K562 (cell line): ENCODE results near the gene SAP30BP. TPM values are rescaled to one million over a fixed set of nuclear protein-coding genes. Genes with fewer than 3 reads are reported as not detected.

Source experiments
- ATAC-seq: fragments of 200-7000 bp; cut with Tn5 transposase; 3 replicates; pipeline ENCODE4 v1.9.1; 2020; ENCODE audit warnings: moderate library complexity
- BruUV-seq: library from RNA; stranded (reverse); fragments of 400-500 nt; replicated peaks from 2 replicates; lab custom pipeline; 2021; lab: Mats Ljungman, UMichigan
- CTCF ChIA-PET: fragments of 300-600 bp; formaldehyde crosslinking; extraction: SDS; loops from one replicate; lab custom pipeline; 2021; ENCODE audit warnings: low intra/inter-chr PET ratio; lab: Yijun Ruan, JAX
- POLR2A ChIA-PET: fragments of 300-600, 350-650 bp; sonication (Branson Sonifier 250); formaldehyde crosslinking; extraction: SDS; loops from one replicate; lab custom pipeline; 2021; ENCODE audit warnings: antibody characterized with exemption, inconsistent platforms; lab: Yijun Ruan, JAX
- DNase-seq, 4 experiments: peaks; one replicate each; pipeline versions ENCODE4 v3.0.0 to v3.0.0-alpha.2; 2011 to 2018; ENCODE audit warnings: low spot score in 3 of 4, mixed read lengths in 3 of 4; ENCODE audit errors: extremely low read depth in 1 of 4
- FAIRE-seq: peaks from 2 replicates; lab custom pipeline; 2011; peaks lifted over from hg19 to GRCh38; lab: Jason Lieb, UNC
- H2AFZ ChIP-seq: 2 replicates; pipeline ENCODE4 v1.6.0; 2011; ENCODE audit warnings: low read depth, low read length, control low read depth, inconsistent platforms
- H3K27ac ChIP-seq: fragments of 200-600 bp; 3 replicates; pipeline ENCODE4 v1.8.0; 2011; ENCODE audit warnings: low read depth, mild to moderate bottlenecking, control low read depth, inconsistent platforms, low read length, moderate library complexity, mixed read lengths; ENCODE audit errors: extremely low read depth
- H3K27me3 ChIP-seq, 2 experiments: fragments of 300-600 bp in 1 of 2; 2 replicates in 1 of 2; 3 replicates in 1 of 2; pipeline versions ENCODE4 v1.6.0 to v1.8.0; 2011; ENCODE audit warnings: inconsistent platforms in 2 of 2, low read length in 2 of 2, mild to moderate bottlenecking in 1 of 2, mixed read lengths in 1 of 2, moderate library complexity in 1 of 2; ENCODE audit not compliant: control insufficient read depth in 2 of 2, insufficient read depth in 2 of 2
- H3K36me3 ChIP-seq: fragments of 300-600 bp; 3 replicates; pipeline ENCODE4 v1.8.0; 2011; ENCODE audit warnings: mild to moderate bottlenecking, low read length, inconsistent platforms; ENCODE audit not compliant: control insufficient read depth, insufficient read depth
- H3K4me1 ChIP-seq, 2 experiments: fragments of 200-600 bp in 1 of 2; replicated peaks in 1 of 2; 2 replicates in 1 of 2; 3 replicates in 1 of 2; pipeline versions ENCODE4 v1.5.1 to v1.8.0; 2011; ENCODE audit warnings: inconsistent platforms in 2 of 2, low read length in 2 of 2, mild to moderate bottlenecking in 1 of 2, mixed read lengths in 1 of 2, moderate library complexity in 1 of 2; ENCODE audit not compliant: control insufficient read depth in 2 of 2, insufficient read depth in 2 of 2
- H3K4me2 ChIP-seq: 2 replicates; pipeline ENCODE4 v1.6.1; 2011; ENCODE audit warnings: low read length, control low read depth, inconsistent platforms, mixed read lengths; ENCODE audit not compliant: insufficient read depth
- H3K4me3 ChIP-seq: fragments of 200-600 bp; sonication (generic), shearing (Covaris generic); 2 replicates; pipeline ENCODE4 v1.5.1; 2016; ENCODE audit warnings: control low read depth, inconsistent platforms
- H3K79me2 ChIP-seq: fragments of 200-600 bp; 3 replicates; pipeline ENCODE4 v1.8.0; 2011; ENCODE audit warnings: low read length, inconsistent platforms; ENCODE audit not compliant: control insufficient read depth, insufficient read depth
- H3K9ac ChIP-seq, 2 experiments: 2 replicates each; pipeline versions ENCODE4 v1.6.0 to v1.6.1; 2011; ENCODE audit warnings: low read depth in 2 of 2, low read length in 2 of 2, control low read depth in 1 of 2, inconsistent platforms in 1 of 2, mild to moderate bottlenecking in 1 of 2, mixed read lengths in 1 of 2; ENCODE audit not compliant: insufficient read depth in 1 of 2
- H3K9me1 ChIP-seq: one replicate; pipeline ENCODE4 v1.6.0; 2011; ENCODE audit warnings: inconsistent platforms, mild to moderate bottlenecking, low read length, moderate library complexity; ENCODE audit not compliant: control insufficient read depth, insufficient read depth
- H3K9me3 ChIP-seq: replicated peaks from 2 replicates; pipeline ENCODE4 v1.5.1; 2011; ENCODE audit warnings: low read depth, low read length, inconsistent platforms; ENCODE audit not compliant: control insufficient read depth, insufficient read depth
- H4K20me1 ChIP-seq: replicated peaks from 2 replicates; pipeline ENCODE4 v1.6.1; 2011; ENCODE audit warnings: low read length, inconsistent platforms, mixed read lengths; ENCODE audit not compliant: control insufficient read depth, insufficient read depth
- ASH1L ChIP-seq: fragments of 450-650 bp; IDR thresholded peaks from 2 replicates; pipeline ENCODE4 v1.6.1; 2018; ENCODE audit warnings: borderline replicate concordance, mild to moderate bottlenecking, low read depth; ENCODE audit not compliant: partially characterized antibody
- ATF7 ChIP-seq: fragments of 450-650 bp; IDR thresholded peaks from 2 replicates; pipeline ENCODE4 v1.7.1; 2014; ENCODE audit warnings: mild to moderate bottlenecking, moderate library complexity
- E2F5 ChIP-seq: sonication (generic); formaldehyde crosslinking; IDR thresholded peaks from 2 replicates; pipeline ENCODE4 v1.8.0; 2022; ENCODE audit warnings: mild to moderate bottlenecking, missing genetic modification reagents
- EP400 ChIP-seq: fragments of 450-650 bp; IDR thresholded peaks from 2 replicates; pipeline ENCODE4 v1.6.1; 2017; ENCODE audit warnings: antibody characterized with exemption, mild to moderate bottlenecking, moderate library complexity
- MAFF ChIP-seq: IDR thresholded peaks from 2 replicates; pipeline ENCODE4 v1.6.1; 2012; ENCODE audit warnings: low read length, improper control_type of control experiment
- MEIS2 ChIP-seq: fragments of 450-650 bp; IDR thresholded peaks from 2 replicates; pipeline ENCODE4 v1.6.1; 2014; ENCODE audit warnings: mild to moderate bottlenecking; ENCODE audit not compliant: partially characterized antibody
- RHOXF2B ChIP-seq: fragments of 250-450 bp; sonication (Bioruptor Pico); conservative IDR thresholded peaks from 2 replicates; pipeline ENCODE4 v1.5.1; 2021
- ZBTB26 ChIP-seq: fragments of 450-650 bp; formaldehyde crosslinking; IDR thresholded peaks from 2 replicates; pipeline ENCODE4 v1.4.0; 2022; ENCODE audit warnings: missing genetic modification characterization
- ZNF253 ChIP-seq: fragments of 250-450 bp; sonication (Bioruptor Pico); conservative IDR thresholded peaks from 2 replicates; pipeline ENCODE4 v1.6.1; 2021; ENCODE audit warnings: mild to moderate bottlenecking
- ZNF3 ChIP-seq: fragments of 250-450 bp; sonication (Bioruptor Pico); IDR thresholded peaks from 2 replicates; pipeline ENCODE4 v1.5.0; 2021; ENCODE audit warnings: mild to moderate bottlenecking, moderate library complexity
- ZNF445 ChIP-seq: fragments of 250-450 bp; sonication (Bioruptor Pico); IDR thresholded peaks from 2 replicates; pipeline ENCODE4 v1.4.0; 2020; ENCODE audit warnings: low read depth, mild to moderate bottlenecking, moderate library complexity
- ZNF695 ChIP-seq: fragments of 450-650 bp; formaldehyde crosslinking; IDR thresholded peaks from 2 replicates; pipeline ENCODE4 v1.4.0; 2020; ENCODE audit warnings: mild to moderate bottlenecking, moderate library complexity
- WGBS: fragments of 100-300 bp; shearing (Covaris generic); methylation state at CpG from one replicate; pipeline ENCODE4 v1.1.6; 2016; ENCODE audit warnings: low coverage, mixed read lengths; ENCODE audit not compliant: insufficient coverage; ENCODE audit errors: missing lambda C conversion rate; 5-methylcytosine and 5-hydroxymethylcytosine counted together
- in situ Hi-C: fragments of 300-500 bp; cut with MboI; formaldehyde crosslinking; loops from 4 replicates; pipeline ENCODE4 v1.15.0; 2018; ENCODE audit warnings: inconsistent platforms, mixed read lengths
- intact Hi-C: fragments of 100-400 bp; cut with micrococcal nuclease; formaldehyde crosslinking; loops from 2 replicates; pipeline ENCODE4 v1.14.2; 2022
- polyA plus RNA-seq, 8 experiments: library from polyadenylated mRNA; depleted of rRNA in 4 of 8; stranded (reverse) in 5 of 8; unstranded in 3 of 8; fragments of >200 nt; fragmentation: Nextera tagmentation in 2 of 8; fragmentation: Illumina TruSeq in 1 of 8; extraction: Ambion mirVana in 2 of 8; extraction: Trizol in 1 of 8; gene quantifications; 2 replicates each; pipeline versions ENCODE4 v1.2.1 to v1.2.3, GENCODE V29; 2011 to 2014; ENCODE audit warnings: inconsistent platforms in 1 of 8, missing spikeins in 1 of 8
- total RNA-seq, 7 experiments: library from RNA; depleted of rRNA in 6 of 7; stranded (reverse); fragments of >200 nt in 6 of 7; fragmentation: Illumina TruSeq in 2 of 7; extraction: Trizol in 2 of 7; gene quantifications; 2 replicates each; pipeline versions ENCODE4 v1.2.1 to v1.2.3, GENCODE V29; 2011 to 2021; ENCODE audit warnings: low replicate concordance in 1 of 7
- TF ChIP-seq, protein P1 (sequence below): fragments of 450-650 bp; formaldehyde crosslinking; IDR thresholded peaks from 2 replicates; pipeline ENCODE4 v1.4.0; 2022; ENCODE audit warnings: mild to moderate bottlenecking, moderate library complexity
- TF ChIP-seq, protein P2 (sequence below): fragments of 450-650 bp; IDR thresholded peaks from 2 replicates; pipeline ENCODE4 v1.6.1; 2017; ENCODE audit warnings: mild to moderate bottlenecking, moderate library complexity

The SAP30BP gene
- total and polyA plus RNA-seq, 9 of the 15 experiments (the other 6 are each of a cell fraction or from before 2014, with no cell fraction given), result 45.3 to 154 (median 71.7) TPM

GRCh38 chr17:75734674-75735294, 67.6 kb downstream of the SAP30BP start (continued):
- no peak for TF ChIP-seq RHOXF2B
- TF ChIP-seq MEIS2, result peak; percentile 23
- no peak for TF ChIP-seq ZNF253 (CRISPR knock-in tag)
- TF ChIP-seq MAFF, result no peak
- no peak for TF ChIP-seq EP400
- no peak for TF ChIP-seq ATF7
- TF ChIP-seq ASH1L, result no peak
- TF ChIP-seq, protein P1, sequence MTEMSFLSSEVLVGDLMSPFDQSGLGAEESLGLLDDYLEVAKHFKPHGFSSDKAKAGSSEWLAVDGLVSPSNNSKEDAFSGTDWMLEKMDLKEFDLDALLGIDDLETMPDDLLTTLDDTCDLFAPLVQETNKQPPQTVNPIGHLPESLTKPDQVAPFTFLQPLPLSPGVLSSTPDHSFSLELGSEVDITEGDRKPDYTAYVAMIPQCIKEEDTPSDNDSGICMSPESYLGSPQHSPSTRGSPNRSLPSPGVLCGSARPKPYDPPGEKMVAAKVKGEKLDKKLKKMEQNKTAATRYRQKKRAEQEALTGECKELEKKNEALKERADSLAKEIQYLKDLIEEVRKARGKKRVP (CRISPR knock-in tag), result no peak

- DNase-seq (no peak), ATAC-seq (no peak), FAIRE-seq (no peak)
- Histone ChIP-seq H3K36me3 (no peaks in the 10 kb centered on the region), H3K27me3 (no peaks in the 10 kb centered on the region), H3K9me1 (peaks cover 4% of the 10 kb centered on the region), H3K27ac (no peak overlapping the region), H3K79me2 (no peaks in the 10 kb centered on the region), H4K20me1 (peaks cover 3% of the 10 kb centered on the region; the same call in 1 of the 2 replicates), H3K4me3 (no peak overlapping the region), H3K4me2 (no peak overlapping the region), H2AFZ (no peak overlapping the region), H3K9ac (peak overlapping the region in 1 of 2 experiments; percentile 68; a peak in 2 of 4 replicates), H3K4me1 (peaks cover 0 to 54% of the 10 kb centered on the region in 2 experiments; a peak in 2 of 5 replicates), H3K9me3 (no peaks in the 10 kb centered on the region)
- ChIA-PET POLR2A (interaction anchor here (0.6 to 1.1 kb wide), 2 partner anchors 9 to 512 kb away, joined by 3 read pairs; no protein-coding TSS in a partner anchor), CTCF (no interaction called here)
- BruUV-seq, result no TSS peak
- in situ Hi-C loops (no loop called here), intact Hi-C loops (no loop called here)
- 37% methylated on average over 16 of the region's 26 CpGs for WGBS
- no peak for TF ChIP-seq ZNF445
- no peak for TF ChIP-seq ZBTB26 (CRISPR knock-in tag)
- TF ChIP-seq ZNF695 (CRISPR knock-in tag), result no peak
- no peak for TF ChIP-seq E2F5 (CRISPR knock-in tag)
- no peak for TF ChIP-seq ZNF3
- TF ChIP-seq, protein P2, sequence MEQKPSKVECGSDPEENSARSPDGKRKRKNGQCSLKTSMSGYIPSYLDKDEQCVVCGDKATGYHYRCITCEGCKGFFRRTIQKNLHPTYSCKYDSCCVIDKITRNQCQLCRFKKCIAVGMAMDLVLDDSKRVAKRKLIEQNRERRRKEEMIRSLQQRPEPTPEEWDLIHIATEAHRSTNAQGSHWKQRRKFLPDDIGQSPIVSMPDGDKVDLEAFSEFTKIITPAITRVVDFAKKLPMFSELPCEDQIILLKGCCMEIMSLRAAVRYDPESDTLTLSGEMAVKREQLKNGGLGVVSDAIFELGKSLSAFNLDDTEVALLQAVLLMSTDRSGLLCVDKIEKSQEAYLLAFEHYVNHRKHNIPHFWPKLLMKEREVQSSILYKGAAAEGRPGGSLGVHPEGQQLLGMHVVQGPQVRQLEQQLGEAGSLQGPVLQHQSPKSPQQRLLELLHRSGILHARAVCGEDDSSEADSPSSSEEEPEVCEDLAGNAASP, result no peak
Measured at GRCh38 chr17:75736173-75736835, 69.2 kb downstream of the SAP30BP start.
